ENCODE measurements around the gene ZKSCAN8. TPM values are rescaled to one million over a fixed set of nuclear protein-coding genes. Genes with fewer than 3 reads are reported as not detected.

Gene ZKSCAN8
- total RNA-seq, 1 experiment from 2014 or later: 20.7 TPM

DNA sequence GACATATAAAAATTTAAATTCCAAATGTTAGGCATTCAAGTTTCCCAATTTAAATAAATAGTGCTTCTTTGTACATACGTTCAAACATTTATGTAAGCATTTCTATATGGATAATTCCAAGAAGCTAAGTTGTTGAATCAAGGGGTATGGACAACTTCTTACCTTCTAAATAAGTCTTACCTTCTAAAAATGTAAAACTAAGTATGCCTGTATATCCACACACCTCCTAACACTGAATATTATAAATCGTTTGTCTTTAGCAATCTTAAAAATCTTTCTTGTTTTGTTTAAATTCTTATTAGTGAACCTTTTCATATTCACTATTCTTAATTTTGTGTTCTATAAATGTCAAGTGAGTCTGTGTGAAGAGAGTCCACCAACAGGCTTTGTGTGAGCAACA, 19.8 kb upstream of the ZKSCAN8 start:
- H3K4me3 ChIP-seq (replicated peaks in 1 of 2; ENCODE audit: low read depth in 1 of 2, low read length in 2 of 2): no peak overlapping the region
- H3K27me3 ChIP-seq (ENCODE audit: insufficient read depth, low read length): no peaks in the 10 kb centered on the region
- TF ChIP-seq POLR2AphosphoS5 (IDR thresholded peaks at IDR 0.05; ENCODE audit: low read depth, low read length) (no peak), POLR2A (IDR thresholded peaks at IDR 0.05; ENCODE audit: borderline replicate concordance, extremely low read depth, insufficient read depth, insufficient read length) (no peak), ZBTB33 (IDR thresholded peaks at IDR 0.05; ENCODE audit: extremely low read depth, insufficient replicate concordance, low read length) (no peak), EZH2phosphoT487 (IDR thresholded peaks at IDR 0.05; ENCODE audit: borderline replicate concordance) (no peak), YY1 (IDR thresholded peaks at IDR 0.05; ENCODE audit: extremely low read depth, insufficient replicate concordance, low read depth, low read length) (no peak), JUND (IDR thresholded peaks at IDR 0.05) (no peak), EGR1 (IDR thresholded peaks at IDR 0.05; ENCODE audit: low read depth) (no peak), FOSL1 (IDR thresholded peaks at IDR 0.05; ENCODE audit: low read depth) (no peak), ZFX (IDR thresholded peaks at IDR 0.05) (no peak), CBX3 (IDR thresholded peaks at IDR 0.05; ENCODE audit: low read depth) (no peak), RAD21 (IDR thresholded peaks at IDR 0.05; ENCODE audit: low read depth) (no peak), TCF7L2 (IDR thresholded peaks at IDR 0.05; ENCODE audit: borderline replicate concordance, extremely low read depth, insufficient read depth, insufficient read length) (no peak), ZNF274 (IDR thresholded peaks at IDR 0.05; ENCODE audit: low read depth, low read length) (no peak), SRF (IDR thresholded peaks at IDR 0.05; ENCODE audit: low read depth) (no peak)
- TF ChIP-seq, protein P1, sequence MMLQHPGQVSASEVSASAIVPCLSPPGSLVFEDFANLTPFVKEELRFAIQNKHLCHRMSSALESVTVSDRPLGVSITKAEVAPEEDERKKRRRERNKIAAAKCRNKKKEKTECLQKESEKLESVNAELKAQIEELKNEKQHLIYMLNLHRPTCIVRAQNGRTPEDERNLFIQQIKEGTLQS (IDR thresholded peaks at IDR 0.05): no peak
- TF ChIP-seq, protein P2, sequence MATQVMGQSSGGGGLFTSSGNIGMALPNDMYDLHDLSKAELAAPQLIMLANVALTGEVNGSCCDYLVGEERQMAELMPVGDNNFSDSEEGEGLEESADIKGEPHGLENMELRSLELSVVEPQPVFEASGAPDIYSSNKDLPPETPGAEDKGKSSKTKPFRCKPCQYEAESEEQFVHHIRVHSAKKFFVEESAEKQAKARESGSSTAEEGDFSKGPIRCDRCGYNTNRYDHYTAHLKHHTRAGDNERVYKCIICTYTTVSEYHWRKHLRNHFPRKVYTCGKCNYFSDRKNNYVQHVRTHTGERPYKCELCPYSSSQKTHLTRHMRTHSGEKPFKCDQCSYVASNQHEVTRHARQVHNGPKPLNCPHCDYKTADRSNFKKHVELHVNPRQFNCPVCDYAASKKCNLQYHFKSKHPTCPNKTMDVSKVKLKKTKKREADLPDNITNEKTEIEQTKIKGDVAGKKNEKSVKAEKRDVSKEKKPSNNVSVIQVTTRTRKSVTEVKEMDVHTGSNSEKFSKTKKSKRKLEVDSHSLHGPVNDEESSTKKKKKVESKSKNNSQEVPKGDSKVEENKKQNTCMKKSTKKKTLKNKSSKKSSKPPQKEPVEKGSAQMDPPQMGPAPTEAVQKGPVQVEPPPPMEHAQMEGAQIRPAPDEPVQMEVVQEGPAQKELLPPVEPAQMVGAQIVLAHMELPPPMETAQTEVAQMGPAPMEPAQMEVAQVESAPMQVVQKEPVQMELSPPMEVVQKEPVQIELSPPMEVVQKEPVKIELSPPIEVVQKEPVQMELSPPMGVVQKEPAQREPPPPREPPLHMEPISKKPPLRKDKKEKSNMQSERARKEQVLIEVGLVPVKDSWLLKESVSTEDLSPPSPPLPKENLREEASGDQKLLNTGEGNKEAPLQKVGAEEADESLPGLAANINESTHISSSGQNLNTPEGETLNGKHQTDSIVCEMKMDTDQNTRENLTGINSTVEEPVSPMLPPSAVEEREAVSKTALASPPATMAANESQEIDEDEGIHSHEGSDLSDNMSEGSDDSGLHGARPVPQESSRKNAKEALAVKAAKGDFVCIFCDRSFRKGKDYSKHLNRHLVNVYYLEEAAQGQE (IDR thresholded peaks at IDR 0.05; ENCODE audit: low read depth): no peak
- TF ChIP-seq, protein P3, sequence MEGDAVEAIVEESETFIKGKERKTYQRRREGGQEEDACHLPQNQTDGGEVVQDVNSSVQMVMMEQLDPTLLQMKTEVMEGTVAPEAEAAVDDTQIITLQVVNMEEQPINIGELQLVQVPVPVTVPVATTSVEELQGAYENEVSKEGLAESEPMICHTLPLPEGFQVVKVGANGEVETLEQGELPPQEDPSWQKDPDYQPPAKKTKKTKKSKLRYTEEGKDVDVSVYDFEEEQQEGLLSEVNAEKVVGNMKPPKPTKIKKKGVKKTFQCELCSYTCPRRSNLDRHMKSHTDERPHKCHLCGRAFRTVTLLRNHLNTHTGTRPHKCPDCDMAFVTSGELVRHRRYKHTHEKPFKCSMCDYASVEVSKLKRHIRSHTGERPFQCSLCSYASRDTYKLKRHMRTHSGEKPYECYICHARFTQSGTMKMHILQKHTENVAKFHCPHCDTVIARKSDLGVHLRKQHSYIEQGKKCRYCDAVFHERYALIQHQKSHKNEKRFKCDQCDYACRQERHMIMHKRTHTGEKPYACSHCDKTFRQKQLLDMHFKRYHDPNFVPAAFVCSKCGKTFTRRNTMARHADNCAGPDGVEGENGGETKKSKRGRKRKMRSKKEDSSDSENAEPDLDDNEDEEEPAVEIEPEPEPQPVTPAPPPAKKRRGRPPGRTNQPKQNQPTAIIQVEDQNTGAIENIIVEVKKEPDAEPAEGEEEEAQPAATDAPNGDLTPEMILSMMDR (IDR thresholded peaks at IDR 0.05 in 2 of 3, conservative IDR thresholded peaks at IDR 0.05 in 1 of 3; ENCODE audit: borderline replicate concordance in 1 of 3, insufficient read depth in 1 of 3, low read depth in 2 of 3, low read length in 2 of 3): no peak
- TF ChIP-seq, protein P4, sequence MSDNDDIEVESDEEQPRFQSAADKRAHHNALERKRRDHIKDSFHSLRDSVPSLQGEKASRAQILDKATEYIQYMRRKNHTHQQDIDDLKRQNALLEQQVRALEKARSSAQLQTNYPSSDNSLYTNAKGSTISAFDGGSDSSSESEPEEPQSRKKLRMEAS (IDR thresholded peaks at IDR 0.05): no peak
- ATAC-seq: no peak
- H2AFZ ChIP-seq (ENCODE audit: low read depth, low read length, poor library complexity, severe bottlenecking): no peak overlapping the region
- no peak for DNase-seq (ENCODE audit: low read depth, low spot score)
- no peak overlapping the region for H3K27ac ChIP-seq (ENCODE audit: low read depth, low read length)
- H3K4me1 ChIP-seq (ENCODE audit: control insufficient read depth in 1 of 2, insufficient read depth in 2 of 2, low read length in 2 of 2): peaks cover 7 to 12% of the 10 kb centered on the region in 2 experiments; a peak in 2 of 4 replicates
- RAD21 ChIA-PET (ENCODE audit: low non-redundant PET in 1 of 2, low total read pairs in 2 of 2, uncharacterized antibody in 2 of 2, unreplicated experiment in 2 of 2): no interaction called here
- no peaks in the 10 kb centered on the region for H3K9me3 ChIP-seq (ENCODE audit: control insufficient read depth in 1 of 2, insufficient read depth in 1 of 2, low read depth in 1 of 2, low read length in 2 of 2)
- CTCF ChIA-PET: no interaction called here
- H3K36me3 ChIP-seq (ENCODE audit: control insufficient read depth in 1 of 2, insufficient read depth in 2 of 2, low read length in 2 of 2): peaks cover 6 to 16% of the 10 kb centered on the region in 2 experiments; a peak in 2 of 4 replicates
- no peaks in the 10 kb centered on the region for H3K9me2 ChIP-seq (ENCODE audit: insufficient read depth)
- H3K4me2 ChIP-seq (ENCODE audit: low read length): no peak overlapping the region
- H3K79me2 ChIP-seq (ENCODE audit: insufficient read depth, low read length): peaks cover 28% of the 10 kb centered on the region
- no peaks in the 10 kb centered on the region for H4K20me1 ChIP-seq (ENCODE audit: insufficient read depth)
- BruUV-seq (replicated peaks): no TSS peak
- POLR2A ChIA-PET: no interaction called here
- intact Hi-C loops (cut with micrococcal nuclease): no loop called here
- H3K9ac ChIP-seq (ENCODE audit: low read length): no peak overlapping the region

Data from HCT116 (cell line).